ENCODE measurements around the gene ATP1B4. TPM values are rescaled to one million over a fixed set of nuclear protein-coding genes. Genes with fewer than 3 reads are reported as not detected.

ATP1B4 gene
- total RNA-seq, 1 experiment from 2014 or later: not detected

DNA sequence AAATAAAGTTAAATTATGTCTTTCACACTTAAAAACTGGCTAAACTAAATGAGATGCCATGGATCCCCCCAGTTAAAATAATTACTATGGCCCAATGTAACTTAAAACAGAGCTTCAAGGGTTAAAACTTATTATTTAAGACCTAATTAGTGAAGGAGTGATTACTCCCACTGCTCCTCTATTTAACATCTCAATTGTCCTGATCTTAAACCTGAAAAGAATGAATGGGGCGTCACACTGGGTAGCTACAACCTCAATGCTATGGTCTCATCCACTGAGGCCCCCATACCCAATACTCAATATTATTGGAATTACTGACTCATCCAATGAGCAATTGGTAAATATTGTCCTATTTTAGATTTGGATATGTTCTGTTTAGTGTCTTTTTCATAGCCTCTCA lies 29.5 kb upstream of the ATP1B4 start:
- peak overlapping the region; percentile 9; the same call in 1 of the 2 replicates for H3K4me3 Mint-ChIP-seq

More for the DNA sequence above, 29.5 kb upstream of the ATP1B4 start:
- TF ChIP-seq, protein P1, sequence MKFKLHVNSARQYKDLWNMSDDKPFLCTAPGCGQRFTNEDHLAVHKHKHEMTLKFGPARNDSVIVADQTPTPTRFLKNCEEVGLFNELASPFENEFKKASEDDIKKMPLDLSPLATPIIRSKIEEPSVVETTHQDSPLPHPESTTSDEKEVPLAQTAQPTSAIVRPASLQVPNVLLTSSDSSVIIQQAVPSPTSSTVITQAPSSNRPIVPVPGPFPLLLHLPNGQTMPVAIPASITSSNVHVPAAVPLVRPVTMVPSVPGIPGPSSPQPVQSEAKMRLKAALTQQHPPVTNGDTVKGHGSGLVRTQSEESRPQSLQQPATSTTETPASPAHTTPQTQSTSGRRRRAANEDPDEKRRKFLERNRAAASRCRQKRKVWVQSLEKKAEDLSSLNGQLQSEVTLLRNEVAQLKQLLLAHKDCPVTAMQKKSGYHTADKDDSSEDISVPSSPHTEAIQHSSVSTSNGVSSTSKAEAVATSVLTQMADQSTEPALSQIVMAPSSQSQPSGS (CRISPR knock-in tag; IDR thresholded peaks at IDR 0.05; ENCODE audit: borderline replicate concordance, low read depth): no peak
- TF ChIP-seq, protein P2, sequence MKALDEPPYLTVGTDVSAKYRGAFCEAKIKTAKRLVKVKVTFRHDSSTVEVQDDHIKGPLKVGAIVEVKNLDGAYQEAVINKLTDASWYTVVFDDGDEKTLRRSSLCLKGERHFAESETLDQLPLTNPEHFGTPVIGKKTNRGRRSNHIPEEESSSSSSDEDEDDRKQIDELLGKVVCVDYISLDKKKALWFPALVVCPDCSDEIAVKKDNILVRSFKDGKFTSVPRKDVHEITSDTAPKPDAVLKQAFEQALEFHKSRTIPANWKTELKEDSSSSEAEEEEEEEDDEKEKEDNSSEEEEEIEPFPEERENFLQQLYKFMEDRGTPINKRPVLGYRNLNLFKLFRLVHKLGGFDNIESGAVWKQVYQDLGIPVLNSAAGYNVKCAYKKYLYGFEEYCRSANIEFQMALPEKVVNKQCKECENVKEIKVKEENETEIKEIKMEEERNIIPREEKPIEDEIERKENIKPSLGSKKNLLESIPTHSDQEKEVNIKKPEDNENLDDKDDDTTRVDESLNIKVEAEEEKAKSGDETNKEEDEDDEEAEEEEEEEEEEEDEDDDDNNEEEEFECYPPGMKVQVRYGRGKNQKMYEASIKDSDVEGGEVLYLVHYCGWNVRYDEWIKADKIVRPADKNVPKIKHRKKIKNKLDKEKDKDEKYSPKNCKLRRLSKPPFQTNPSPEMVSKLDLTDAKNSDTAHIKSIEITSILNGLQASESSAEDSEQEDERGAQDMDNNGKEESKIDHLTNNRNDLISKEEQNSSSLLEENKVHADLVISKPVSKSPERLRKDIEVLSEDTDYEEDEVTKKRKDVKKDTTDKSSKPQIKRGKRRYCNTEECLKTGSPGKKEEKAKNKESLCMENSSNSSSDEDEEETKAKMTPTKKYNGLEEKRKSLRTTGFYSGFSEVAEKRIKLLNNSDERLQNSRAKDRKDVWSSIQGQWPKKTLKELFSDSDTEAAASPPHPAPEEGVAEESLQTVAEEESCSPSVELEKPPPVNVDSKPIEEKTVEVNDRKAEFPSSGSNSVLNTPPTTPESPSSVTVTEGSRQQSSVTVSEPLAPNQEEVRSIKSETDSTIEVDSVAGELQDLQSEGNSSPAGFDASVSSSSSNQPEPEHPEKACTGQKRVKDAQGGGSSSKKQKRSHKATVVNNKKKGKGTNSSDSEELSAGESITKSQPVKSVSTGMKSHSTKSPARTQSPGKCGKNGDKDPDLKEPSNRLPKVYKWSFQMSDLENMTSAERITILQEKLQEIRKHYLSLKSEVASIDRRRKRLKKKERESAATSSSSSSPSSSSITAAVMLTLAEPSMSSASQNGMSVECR (CRISPR knock-in tag; IDR thresholded peaks at IDR 0.05; ENCODE audit: borderline replicate concordance): no peak
- TF ChIP-seq CREM (CRISPR knock-in tag; IDR thresholded peaks at IDR 0.05): no peak
- no peak for TF ChIP-seq JUN (CRISPR knock-in tag; IDR thresholded peaks at IDR 0.05)
- TF ChIP-seq SP1 (CRISPR knock-in tag; conservative IDR thresholded peaks at IDR 0.05): no peak
- TF ChIP-seq, protein P3, sequence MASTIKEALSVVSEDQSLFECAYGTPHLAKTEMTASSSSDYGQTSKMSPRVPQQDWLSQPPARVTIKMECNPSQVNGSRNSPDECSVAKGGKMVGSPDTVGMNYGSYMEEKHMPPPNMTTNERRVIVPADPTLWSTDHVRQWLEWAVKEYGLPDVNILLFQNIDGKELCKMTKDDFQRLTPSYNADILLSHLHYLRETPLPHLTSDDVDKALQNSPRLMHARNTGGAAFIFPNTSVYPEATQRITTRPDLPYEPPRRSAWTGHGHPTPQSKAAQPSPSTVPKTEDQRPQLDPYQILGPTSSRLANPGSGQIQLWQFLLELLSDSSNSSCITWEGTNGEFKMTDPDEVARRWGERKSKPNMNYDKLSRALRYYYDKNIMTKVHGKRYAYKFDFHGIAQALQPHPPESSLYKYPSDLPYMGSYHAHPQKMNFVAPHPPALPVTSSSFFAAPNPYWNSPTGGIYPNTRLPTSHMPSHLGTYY (CRISPR knock-in tag; IDR thresholded peaks at IDR 0.05): no peak
- TF ChIP-seq ZBTB21 (CRISPR knock-in tag; IDR thresholded peaks at IDR 0.05; ENCODE audit: borderline replicate concordance): no peak
- TF ChIP-seq, protein P4, sequence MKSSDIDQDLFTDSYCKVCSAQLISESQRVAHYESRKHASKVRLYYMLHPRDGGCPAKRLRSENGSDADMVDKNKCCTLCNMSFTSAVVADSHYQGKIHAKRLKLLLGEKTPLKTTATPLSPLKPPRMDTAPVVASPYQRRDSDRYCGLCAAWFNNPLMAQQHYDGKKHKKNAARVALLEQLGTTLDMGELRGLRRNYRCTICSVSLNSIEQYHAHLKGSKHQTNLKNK (CRISPR knock-in tag; IDR thresholded peaks at IDR 0.05): no peak
- TF ChIP-seq, protein P5, sequence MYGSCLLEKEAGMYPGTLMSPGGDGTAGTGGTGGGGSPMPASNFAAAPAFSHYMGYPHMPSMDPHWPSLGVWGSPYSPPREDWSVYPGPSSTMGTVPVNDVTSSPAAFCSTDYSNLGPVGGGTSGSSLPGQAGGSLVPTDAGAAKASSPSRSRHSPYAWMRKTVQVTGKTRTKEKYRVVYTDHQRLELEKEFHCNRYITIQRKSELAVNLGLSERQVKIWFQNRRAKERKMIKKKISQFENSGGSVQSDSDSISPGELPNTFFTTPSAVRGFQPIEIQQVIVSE (CRISPR knock-in tag; IDR thresholded peaks at IDR 0.05; ENCODE audit: borderline replicate concordance): no peak
- TF ChIP-seq, protein P6, sequence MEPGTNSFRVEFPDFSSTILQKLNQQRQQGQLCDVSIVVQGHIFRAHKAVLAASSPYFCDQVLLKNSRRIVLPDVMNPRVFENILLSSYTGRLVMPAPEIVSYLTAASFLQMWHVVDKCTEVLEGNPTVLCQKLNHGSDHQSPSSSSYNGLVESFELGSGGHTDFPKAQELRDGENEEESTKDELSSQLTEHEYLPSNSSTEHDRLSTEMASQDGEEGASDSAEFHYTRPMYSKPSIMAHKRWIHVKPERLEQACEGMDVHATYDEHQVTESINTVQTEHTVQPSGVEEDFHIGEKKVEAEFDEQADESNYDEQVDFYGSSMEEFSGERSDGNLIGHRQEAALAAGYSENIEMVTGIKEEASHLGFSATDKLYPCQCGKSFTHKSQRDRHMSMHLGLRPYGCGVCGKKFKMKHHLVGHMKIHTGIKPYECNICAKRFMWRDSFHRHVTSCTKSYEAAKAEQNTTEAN (CRISPR knock-in tag; IDR thresholded peaks at IDR 0.05): no peak
- no peak for TF ChIP-seq OVOL2 (CRISPR knock-in tag; IDR thresholded peaks at IDR 0.05; ENCODE audit: borderline replicate concordance)
- TF ChIP-seq, protein P7, sequence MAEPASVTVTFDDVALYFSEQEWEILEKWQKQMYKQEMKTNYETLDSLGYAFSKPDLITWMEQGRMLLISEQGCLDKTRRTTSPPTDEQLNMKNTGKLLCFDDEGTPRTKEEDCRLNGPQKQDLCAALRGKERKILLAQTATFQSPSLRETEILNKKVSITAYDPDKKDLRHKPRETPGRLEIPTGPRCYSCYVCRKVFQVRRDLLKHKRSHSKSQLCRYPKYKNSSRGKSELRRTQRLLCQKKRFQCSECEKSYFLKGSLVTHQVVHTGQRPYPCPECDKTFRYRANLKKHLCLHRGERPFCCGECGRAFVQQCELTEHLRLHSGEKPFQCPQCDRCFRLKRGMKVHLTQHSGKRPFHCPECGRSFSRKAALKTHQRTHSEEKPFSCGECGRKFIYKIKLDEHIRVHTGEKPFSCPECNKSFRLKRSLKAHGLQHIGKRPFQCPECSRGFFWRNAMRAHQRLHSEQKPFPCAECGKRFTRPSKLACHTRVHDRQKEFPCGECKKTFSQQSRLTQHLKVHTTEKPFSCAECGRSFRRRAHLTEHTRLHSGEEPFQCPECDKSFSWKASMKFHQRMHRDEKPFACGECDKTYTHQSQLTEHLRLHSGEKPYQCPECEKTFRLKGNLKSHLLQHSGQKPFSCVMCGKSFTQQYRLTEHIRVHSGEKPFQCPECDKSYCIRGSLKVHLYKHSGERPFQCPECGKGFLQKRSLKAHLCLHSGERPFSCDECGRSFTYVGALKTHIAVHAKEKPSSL (CRISPR knock-in tag; conservative IDR thresholded peaks at IDR 0.05): no peak
- TF ChIP-seq FOXJ3 (CRISPR knock-in tag; IDR thresholded peaks at IDR 0.05; ENCODE audit: borderline replicate concordance): no peak
- TF ChIP-seq NFATC4 (CRISPR knock-in tag; IDR thresholded peaks at IDR 0.05): no peak
- no peak for TF ChIP-seq ZNF219 (CRISPR knock-in tag; IDR thresholded peaks at IDR 0.05; ENCODE audit: borderline replicate concordance)
- TF ChIP-seq ELF4 (CRISPR knock-in tag; IDR thresholded peaks at IDR 0.05; ENCODE audit: low read depth): no peak
- DNase-seq (ENCODE audit: low spot score) (no peak), ATAC-seq (peak; percentile 66)
- Mint-ChIP-seq H3K27ac (no peak overlapping the region), H3K36me3 (peaks cover 15% of the 10 kb centered on the region; the same call in 1 of the 2 replicates), H3K9me3 (peaks cover 21% of the 10 kb centered on the region), H3K4me1 (peaks cover 30% of the 10 kb centered on the region), H3K27me3 (ENCODE audit: low read depth) (no peaks in the 10 kb centered on the region; the same call in 1 of the 2 replicates)
- POLR2A ChIA-PET: no interaction called here
- CTCF ChIA-PET: interaction anchor here (1.0 to 1.5 kb wide), 3 partner anchors 13 to 119 kb away, joined by 3 to 6 read pairs (median 3); no protein-coding TSS in a partner anchor

Measured in WTC11 (cell line).